Measurements from ENCODE around the gene ASTL. TPM values are rescaled to one million over a fixed set of nuclear protein-coding genes. Genes with fewer than 3 reads are reported as not detected.

ASTL gene
- total RNA-seq, 1 donor from 2014 or later: not detected

DNA sequence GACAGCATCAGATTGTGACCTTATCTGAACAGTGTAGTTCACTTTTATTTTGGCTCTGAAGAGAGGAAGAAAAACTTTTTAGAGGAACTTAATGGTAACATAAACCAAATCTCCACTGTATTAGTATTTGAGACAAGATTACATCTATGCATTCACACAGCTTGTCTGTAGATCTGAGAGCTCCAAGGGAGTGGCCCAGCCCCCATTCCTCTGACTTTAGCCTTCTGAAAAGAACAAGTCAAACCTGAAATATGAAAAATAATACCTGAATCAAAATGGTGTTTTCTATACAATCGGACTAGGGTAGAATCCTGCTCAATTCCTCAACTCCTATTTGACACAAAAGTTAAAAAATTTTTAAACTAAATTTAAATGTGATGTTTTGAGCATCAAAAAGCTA is 47.2 kb upstream of the ASTL start:
- H3K27me3 Mint-ChIP-seq (ENCODE audit: low read depth, unreplicated experiment): no peaks in the 10 kb centered on the region
- peaks cover 7% of the 10 kb centered on the region for H3K4me1 ChIP-seq (ENCODE audit: insufficient read depth, low read length)
- no peaks in the 10 kb centered on the region for H3K79me2 ChIP-seq (ENCODE audit: insufficient read depth, low read length)
- no peak overlapping the region for H2AFZ ChIP-seq (ENCODE audit: low read depth, low read length)
- H4K20me1 ChIP-seq (ENCODE audit: insufficient read depth, low read length): peaks cover 35% of the 10 kb centered on the region
- no peak for FAIRE-seq
- no peak overlapping the region for H3K4me2 ChIP-seq (ENCODE audit: low read length)
- H3K36me3 Mint-ChIP-seq (ENCODE audit: low read depth, unreplicated experiment): peaks cover 21% of the 10 kb centered on the region
- peaks cover 12% of the 10 kb centered on the region for H3K4me1 Mint-ChIP-seq (ENCODE audit: low read depth, unreplicated experiment)
- H3K36me3 ChIP-seq (ENCODE audit: insufficient read depth, low read length): peaks cover 34% of the 10 kb centered on the region
- no peak overlapping the region for H3K9ac ChIP-seq (ENCODE audit: low read length)
- DNase-seq (ENCODE audit: low read depth): no peak
- no peak overlapping the region for H3K27ac ChIP-seq (ENCODE audit: low read depth, low read length)
- no peaks in the 10 kb centered on the region for H3K27me3 ChIP-seq (ENCODE audit: insufficient read depth, low read length)
- H3K9me3 ChIP-seq (ENCODE audit: insufficient read depth, low read depth, low read length): no peaks in the 10 kb centered on the region
- no peaks in the 10 kb centered on the region for H3K9me3 Mint-ChIP-seq (ENCODE audit: unreplicated experiment)
- TF ChIP-seq, protein P1, sequence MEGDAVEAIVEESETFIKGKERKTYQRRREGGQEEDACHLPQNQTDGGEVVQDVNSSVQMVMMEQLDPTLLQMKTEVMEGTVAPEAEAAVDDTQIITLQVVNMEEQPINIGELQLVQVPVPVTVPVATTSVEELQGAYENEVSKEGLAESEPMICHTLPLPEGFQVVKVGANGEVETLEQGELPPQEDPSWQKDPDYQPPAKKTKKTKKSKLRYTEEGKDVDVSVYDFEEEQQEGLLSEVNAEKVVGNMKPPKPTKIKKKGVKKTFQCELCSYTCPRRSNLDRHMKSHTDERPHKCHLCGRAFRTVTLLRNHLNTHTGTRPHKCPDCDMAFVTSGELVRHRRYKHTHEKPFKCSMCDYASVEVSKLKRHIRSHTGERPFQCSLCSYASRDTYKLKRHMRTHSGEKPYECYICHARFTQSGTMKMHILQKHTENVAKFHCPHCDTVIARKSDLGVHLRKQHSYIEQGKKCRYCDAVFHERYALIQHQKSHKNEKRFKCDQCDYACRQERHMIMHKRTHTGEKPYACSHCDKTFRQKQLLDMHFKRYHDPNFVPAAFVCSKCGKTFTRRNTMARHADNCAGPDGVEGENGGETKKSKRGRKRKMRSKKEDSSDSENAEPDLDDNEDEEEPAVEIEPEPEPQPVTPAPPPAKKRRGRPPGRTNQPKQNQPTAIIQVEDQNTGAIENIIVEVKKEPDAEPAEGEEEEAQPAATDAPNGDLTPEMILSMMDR (IDR thresholded peaks at IDR 0.05; ENCODE audit: insufficient read depth, low read depth, low read length): no peak
- no peak for TF ChIP-seq EZH2 (IDR thresholded peaks at IDR 0.05; ENCODE audit: insufficient read depth, low read length)
- H3K4me3 ChIP-seq (ENCODE audit: insufficient read depth, low read depth, low read length): no peak overlapping the region
- no peak overlapping the region for H3K27ac Mint-ChIP-seq (ENCODE audit: unreplicated experiment)
- H3K4me3 Mint-ChIP-seq (ENCODE audit: unreplicated experiment): no peak overlapping the region

DNA sequence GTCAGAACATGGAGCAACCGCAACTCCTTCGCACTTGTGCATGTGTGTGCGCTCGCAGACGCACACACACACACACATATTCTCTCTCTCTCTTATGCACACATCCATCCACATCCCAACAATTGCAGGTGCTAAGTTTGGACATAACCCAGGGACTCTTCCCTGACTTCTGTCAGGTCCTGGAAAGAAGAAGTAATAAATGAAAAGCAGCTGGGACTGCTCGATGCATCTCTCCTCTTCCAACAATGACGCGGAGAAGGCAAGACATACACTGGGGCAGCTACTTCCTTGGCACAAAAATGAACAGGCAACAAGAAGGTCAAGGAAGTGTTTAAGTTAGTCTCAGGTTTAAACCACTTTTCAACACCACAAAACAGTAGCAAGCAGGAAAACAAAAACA is 46.7 kb upstream of the ASTL start:
- Histone ChIP-seq H3K9me3 (ENCODE audit: insufficient read depth, low read depth, low read length) (no peaks in the 10 kb centered on the region), H3K4me3 (ENCODE audit: insufficient read depth, low read depth, low read length) (no peak overlapping the region), H2AFZ (ENCODE audit: low read depth, low read length) (no peak overlapping the region), H3K36me3 (ENCODE audit: insufficient read depth, low read length) (peaks cover 34% of the 10 kb centered on the region), H3K4me2 (ENCODE audit: low read length) (no peak overlapping the region), H3K79me2 (ENCODE audit: insufficient read depth, low read length) (no peaks in the 10 kb centered on the region), H3K9ac (ENCODE audit: low read length) (no peak overlapping the region), H3K27ac (ENCODE audit: low read depth, low read length) (no peak overlapping the region), H3K4me1 (ENCODE audit: insufficient read depth, low read length) (peaks cover 7% of the 10 kb centered on the region), H3K27me3 (ENCODE audit: insufficient read depth, low read length) (no peaks in the 10 kb centered on the region), H4K20me1 (ENCODE audit: insufficient read depth, low read length) (peaks cover 35% of the 10 kb centered on the region)
- Mint-ChIP-seq H3K36me3 (ENCODE audit: low read depth, unreplicated experiment) (peaks cover 21% of the 10 kb centered on the region), H3K9me3 (ENCODE audit: unreplicated experiment) (no peaks in the 10 kb centered on the region), H3K4me3 (ENCODE audit: unreplicated experiment) (no peak overlapping the region), H3K27ac (ENCODE audit: unreplicated experiment) (no peak overlapping the region), H3K4me1 (ENCODE audit: low read depth, unreplicated experiment) (peaks cover 12% of the 10 kb centered on the region), H3K27me3 (ENCODE audit: low read depth, unreplicated experiment) (no peaks in the 10 kb centered on the region)
- FAIRE-seq (no peak), DNase-seq (ENCODE audit: low read depth) (no peak)
- TF ChIP-seq, protein P1 (IDR thresholded peaks at IDR 0.05; ENCODE audit: insufficient read depth, low read depth, low read length): no peak
- no peak for TF ChIP-seq EZH2 (IDR thresholded peaks at IDR 0.05; ENCODE audit: insufficient read depth, low read length)

DNA sequence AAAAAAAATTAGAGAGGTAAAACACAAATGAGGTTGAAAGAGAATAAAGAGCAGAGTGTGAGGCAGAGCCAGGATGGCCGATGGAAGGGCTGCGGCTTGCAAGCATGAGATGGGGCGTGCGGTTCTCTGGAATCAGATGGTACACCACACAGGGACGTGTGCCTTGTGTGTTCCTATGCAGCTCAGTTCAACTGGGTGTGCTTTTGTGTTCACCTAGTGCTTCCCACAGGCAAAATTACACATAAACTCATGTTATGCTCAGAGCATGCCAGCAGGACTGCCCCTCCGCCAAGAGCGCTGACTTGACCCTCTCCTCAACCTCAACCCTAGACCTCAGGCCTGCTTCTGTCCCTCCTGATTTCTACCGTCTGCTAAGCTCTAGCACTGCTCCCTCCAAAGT is 45.9 kb upstream of the ASTL start:
- Histone ChIP-seq H3K4me2 (ENCODE audit: low read length) (no peak overlapping the region), H3K4me1 (ENCODE audit: insufficient read depth, low read length) (peaks cover 7% of the 10 kb centered on the region), H3K9ac (ENCODE audit: low read length) (no peak overlapping the region), H4K20me1 (ENCODE audit: insufficient read depth, low read length) (peaks cover 33% of the 10 kb centered on the region), H3K27ac (ENCODE audit: low read depth, low read length) (no peak overlapping the region), H3K4me3 (ENCODE audit: insufficient read depth, low read depth, low read length) (no peak overlapping the region), H3K9me3 (ENCODE audit: insufficient read depth, low read depth, low read length) (no peaks in the 10 kb centered on the region), H2AFZ (ENCODE audit: low read depth, low read length) (no peak overlapping the region), H3K27me3 (ENCODE audit: insufficient read depth, low read length) (no peaks in the 10 kb centered on the region), H3K79me2 (ENCODE audit: insufficient read depth, low read length) (no peaks in the 10 kb centered on the region), H3K36me3 (ENCODE audit: insufficient read depth, low read length) (peaks cover 33% of the 10 kb centered on the region)
- FAIRE-seq: no peak
- Mint-ChIP-seq H3K27me3 (ENCODE audit: low read depth, unreplicated experiment) (no peaks in the 10 kb centered on the region), H3K4me1 (ENCODE audit: low read depth, unreplicated experiment) (peaks cover 10% of the 10 kb centered on the region), H3K9me3 (ENCODE audit: unreplicated experiment) (no peaks in the 10 kb centered on the region), H3K27ac (ENCODE audit: unreplicated experiment) (no peak overlapping the region), H3K36me3 (ENCODE audit: low read depth, unreplicated experiment) (peaks cover 19% of the 10 kb centered on the region), H3K4me3 (ENCODE audit: unreplicated experiment) (no peak overlapping the region)
- no peak for TF ChIP-seq EZH2 (IDR thresholded peaks at IDR 0.05; ENCODE audit: insufficient read depth, low read length)
- no peak for DNase-seq (ENCODE audit: low read depth)

All from astrocyte (in vitro differentiated cells and primary cell).